ENCODE data around the gene MYH14.

DNA sequence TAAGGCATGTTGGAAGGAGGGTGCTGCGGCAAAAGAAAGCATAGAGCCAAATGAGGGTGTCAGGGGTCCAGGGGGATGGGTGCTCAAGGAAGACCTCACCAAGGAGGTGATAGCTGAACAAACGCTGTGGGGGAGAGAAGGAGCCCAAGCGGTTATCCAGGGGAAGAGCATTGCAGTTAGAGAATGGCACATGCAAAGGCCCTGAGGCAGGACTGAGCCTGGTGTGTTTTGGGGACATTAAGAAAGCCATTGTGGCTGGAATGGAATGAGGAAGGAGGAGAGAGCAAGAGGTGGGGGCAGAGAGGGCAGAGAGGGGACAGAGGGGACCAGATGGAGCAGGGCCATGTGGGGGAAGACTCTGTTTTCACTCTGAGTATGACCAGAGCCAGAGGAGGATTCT is 6.1 kb upstream of the MYH14 start:
- TF ChIP-seq, protein P1, sequence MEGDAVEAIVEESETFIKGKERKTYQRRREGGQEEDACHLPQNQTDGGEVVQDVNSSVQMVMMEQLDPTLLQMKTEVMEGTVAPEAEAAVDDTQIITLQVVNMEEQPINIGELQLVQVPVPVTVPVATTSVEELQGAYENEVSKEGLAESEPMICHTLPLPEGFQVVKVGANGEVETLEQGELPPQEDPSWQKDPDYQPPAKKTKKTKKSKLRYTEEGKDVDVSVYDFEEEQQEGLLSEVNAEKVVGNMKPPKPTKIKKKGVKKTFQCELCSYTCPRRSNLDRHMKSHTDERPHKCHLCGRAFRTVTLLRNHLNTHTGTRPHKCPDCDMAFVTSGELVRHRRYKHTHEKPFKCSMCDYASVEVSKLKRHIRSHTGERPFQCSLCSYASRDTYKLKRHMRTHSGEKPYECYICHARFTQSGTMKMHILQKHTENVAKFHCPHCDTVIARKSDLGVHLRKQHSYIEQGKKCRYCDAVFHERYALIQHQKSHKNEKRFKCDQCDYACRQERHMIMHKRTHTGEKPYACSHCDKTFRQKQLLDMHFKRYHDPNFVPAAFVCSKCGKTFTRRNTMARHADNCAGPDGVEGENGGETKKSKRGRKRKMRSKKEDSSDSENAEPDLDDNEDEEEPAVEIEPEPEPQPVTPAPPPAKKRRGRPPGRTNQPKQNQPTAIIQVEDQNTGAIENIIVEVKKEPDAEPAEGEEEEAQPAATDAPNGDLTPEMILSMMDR (IDR thresholded peaks at IDR 0.05), result no peak
- no peak for TF ChIP-seq POLR2A (IDR thresholded peaks at IDR 0.05)
